DLD1 (cell line): ENCODE data around the gene DHX32.

Source experiments
- in situ Hi-C: cut with HindIII; loops from 2 replicates; pipeline ENCODE4 v1.10.0; 2017; ENCODE audit warnings: low sequenced_read_pairs

The DHX32 gene

DNA sequence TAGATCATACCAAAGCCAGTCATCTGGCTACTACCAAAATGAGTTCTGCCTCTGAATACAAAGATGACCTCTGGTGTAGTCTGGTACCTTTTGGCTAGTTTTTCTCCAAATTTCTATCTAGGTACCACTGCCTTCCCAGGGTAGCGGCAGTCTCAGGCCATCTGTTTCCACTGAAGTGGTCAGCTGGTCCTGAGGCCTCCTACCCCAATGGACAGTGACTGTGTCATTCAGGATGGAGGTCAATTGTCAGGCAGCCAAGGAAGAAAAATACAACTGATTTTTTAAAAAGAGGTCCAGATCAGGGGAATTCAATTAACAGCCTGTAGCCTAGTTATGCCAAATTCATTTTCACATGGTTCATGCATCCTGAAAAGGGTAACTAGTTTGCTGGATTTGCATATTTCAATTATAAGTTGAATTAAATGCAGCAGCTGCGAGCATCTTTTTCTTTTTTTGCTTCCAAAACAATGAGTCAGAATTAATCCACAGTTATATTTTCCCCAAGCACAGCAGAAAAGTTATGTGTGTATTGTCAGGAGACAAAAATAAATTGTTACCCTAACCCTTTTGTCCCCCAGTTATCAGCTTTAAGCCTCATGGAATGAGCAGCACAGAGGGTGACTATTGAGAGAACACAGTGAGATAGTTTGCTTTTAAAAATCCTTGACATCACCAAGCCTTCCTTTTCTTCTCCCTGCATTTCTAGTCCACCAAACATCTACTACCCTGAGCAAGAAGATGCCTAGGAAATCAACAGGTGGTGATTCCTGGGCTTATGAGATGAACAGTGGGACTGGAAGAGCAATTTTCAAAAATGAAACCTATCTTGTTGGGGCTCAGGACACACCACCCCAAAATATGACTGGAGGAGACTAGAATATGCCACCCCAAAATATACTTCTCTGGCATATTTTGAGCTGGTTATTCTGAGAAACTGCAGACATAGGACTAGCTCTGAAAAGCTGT, 30.0 kb downstream of the DHX32 start:
- in situ Hi-C loops = no loop called here

DNA sequence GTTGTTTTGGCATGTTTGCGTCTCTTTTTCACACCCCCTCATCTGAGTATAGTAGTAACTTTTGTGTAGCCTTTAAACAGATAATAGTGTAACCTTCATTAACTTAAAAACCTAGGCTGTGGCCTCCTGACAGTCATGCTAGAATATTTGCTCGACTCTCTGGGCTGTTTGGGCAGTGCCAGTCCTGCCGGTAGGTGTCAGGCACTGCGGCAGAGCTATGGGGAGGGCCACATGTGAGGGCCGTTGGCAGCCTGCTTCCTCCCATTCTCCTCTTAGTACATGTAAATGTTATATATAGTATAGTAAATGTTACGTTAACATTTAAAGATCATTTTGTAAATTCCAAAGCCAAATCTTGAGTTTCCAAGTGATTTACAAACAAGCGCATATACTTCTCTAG, 31.6 kb downstream of the DHX32 start:
- in situ Hi-C loops = no loop called here

DNA sequence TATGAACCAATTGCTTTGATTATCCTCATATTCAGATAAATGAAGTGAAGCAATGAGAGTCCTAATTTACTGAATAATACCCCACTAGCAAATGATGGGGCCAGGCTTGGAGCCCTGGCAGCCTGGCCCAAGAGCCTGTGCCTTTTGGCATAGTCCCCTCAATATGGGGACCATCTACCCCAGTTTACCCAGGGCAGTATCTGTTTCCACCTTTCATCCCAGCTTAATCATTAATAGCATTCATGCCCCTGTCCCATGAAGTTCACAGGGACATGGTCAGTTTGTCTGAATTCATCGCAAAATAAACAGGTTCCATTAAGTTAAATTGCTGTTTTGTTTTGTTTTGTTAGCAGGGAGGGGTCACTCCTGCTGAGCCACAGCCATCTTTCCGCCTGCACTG, 32.2 kb downstream of the DHX32 start:
- in situ Hi-C loops = no loop called here

DNA sequence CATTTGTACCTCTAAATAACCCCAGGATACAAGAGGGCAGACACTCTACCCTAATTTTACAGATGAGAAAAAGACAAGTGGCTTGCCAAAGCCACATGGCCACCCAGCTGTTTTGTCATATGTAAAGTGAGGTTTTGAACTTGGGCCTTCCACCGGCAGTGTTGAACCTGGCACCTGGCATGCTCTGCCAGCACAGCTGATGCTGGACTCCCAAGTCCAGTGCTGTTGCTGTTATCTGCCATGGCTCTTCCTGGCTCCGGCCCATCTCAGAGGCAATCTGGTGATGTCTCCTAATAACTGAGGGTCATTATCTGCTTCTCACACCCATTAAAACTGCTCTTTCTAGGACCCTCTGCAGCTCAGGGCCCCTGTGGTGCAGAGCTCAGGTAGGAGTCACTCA, 32.7 kb downstream of the DHX32 start:
- in situ Hi-C loops = no loop called here

DNA sequence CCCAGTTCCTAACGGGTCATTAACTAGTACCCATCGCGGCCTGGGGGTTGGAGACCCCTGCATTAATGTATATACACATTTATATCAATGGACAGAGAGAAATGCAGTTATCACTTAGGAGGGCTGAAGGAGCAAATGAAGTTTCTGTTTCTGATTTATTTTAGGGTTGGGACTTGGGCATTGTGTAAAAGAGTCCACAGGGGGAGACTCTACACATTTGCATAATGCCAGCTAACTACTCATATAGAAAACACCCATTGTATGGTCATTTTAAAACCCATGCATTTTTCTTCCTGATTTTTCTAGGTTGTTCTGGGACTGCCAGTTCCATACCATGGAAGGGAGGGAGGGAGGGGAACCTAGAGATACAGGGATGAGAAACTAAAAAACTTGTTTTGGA, 34.2 kb downstream of the DHX32 start:
- in situ Hi-C loops = no loop called here

DNA sequence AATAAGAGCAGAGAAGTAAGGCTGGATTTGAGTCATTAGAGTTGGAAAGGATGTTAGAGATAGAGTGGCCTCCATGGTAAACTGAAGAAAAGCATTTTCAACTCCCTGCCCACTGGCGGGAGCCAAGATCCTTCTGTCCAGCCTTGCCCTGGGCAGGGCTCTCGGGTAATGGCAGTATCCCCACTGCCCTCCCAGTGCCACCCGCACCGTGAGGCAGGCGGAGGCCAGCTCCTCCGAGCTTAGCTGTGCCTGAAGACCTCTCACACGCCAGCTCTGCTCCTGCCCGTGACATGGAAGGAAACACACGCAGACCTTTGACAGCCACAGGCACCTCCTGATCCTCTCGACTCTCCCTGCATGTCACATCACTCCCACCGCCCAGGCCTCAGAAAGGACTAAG, 35.5 kb downstream of the DHX32 start:
- in situ Hi-C loops = no loop called here

DNA sequence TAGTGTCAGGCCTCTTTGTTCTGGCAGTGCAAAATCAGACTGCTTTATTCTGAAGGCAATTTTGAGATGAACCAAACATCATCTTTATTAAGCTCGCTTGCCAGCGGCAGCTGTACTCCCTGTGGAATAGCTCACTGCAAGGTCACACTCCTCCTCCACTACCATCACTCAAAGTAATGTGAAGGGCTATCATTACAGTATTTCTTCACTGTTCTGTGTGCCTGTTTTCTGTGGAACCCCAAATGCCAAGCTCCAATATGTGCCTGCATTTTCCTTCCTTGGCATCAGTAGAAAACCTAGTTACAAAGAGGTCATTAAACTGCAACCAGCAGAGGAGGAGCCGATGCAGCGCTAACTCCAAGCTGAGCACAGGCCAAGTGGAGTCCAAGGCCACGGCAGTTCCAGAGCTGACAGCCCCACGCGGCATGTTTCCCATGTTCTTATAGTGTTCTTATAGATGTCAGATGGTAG, 36.3 kb downstream of the DHX32 start:
- in situ Hi-C loops = no loop called here

DNA sequence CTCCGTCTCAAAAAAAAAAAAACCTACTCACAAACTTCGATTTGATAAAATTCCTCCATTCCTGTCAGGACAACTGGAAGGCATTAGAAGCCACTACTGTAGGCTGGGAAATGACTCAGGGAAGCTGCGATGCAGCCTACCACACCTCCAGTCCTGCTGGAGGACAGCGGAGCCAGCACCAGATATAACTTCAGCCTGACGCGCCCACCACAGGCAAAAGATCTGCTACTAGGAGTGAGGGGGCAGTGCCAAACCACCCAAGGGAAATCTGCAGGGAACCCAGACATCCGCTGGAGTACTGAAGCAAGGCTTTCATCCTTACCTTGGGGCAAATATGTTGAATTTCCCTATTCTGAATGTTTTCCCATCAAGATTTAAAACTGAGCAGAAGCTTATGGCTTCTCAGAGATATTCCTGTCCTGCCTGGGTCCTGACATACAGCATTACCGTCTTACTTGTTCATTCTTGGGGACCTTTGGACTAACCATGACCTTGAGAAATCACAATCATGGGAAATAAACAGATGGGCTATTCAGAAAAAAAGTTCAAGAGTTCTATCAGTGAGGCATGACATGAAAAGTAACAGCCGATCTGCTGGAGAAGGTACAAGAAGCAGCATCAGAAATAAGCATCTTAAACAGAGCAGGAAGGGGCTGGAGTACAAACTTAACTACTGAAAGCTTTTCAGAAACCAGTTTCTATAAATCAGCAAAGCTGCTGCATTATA, 37.3 kb downstream of the DHX32 start:
- in situ Hi-C loops = no loop called here

DNA sequence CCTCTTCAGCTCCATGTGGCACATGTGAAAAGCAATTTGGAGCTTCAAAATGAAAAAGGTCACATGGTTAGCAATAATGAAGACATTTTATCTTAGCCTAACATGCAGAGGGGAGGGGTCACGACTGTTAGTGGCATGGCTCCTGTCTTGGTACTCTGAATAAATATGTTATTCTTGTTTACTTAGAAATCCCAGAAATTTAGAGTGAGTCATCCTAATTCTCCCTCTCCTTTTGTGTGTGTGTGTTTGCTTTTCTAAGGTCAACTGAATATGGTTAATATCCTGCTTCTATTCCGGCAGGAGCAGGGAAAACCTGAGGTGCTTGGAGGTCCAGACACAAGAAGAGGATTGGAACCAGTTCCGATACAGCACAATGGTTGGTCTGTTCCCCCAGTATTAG, 40.1 kb downstream of the DHX32 start:
- in situ Hi-C loops = no loop called here

DNA sequence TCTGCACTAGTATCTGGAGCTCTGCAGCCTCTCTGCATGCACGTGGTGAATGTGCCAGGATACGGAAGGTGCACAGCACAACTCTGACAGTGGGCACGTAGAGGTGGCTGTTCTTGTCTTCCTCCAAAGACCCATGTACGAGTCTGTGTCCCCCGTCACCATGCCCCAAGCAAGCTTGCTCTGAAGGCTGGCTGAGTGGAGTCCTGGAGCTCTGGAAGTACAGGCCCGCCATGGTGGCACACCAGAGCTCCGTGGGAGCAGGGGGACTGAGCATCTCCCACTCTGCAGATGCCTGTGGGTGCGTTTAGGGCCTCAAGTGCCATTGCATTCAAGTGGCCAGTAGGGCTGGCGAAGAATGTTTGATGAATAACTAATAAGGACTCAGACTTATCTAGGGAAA, 40.7 kb downstream of the DHX32 start:
- in situ Hi-C loops = no loop called here

DNA sequence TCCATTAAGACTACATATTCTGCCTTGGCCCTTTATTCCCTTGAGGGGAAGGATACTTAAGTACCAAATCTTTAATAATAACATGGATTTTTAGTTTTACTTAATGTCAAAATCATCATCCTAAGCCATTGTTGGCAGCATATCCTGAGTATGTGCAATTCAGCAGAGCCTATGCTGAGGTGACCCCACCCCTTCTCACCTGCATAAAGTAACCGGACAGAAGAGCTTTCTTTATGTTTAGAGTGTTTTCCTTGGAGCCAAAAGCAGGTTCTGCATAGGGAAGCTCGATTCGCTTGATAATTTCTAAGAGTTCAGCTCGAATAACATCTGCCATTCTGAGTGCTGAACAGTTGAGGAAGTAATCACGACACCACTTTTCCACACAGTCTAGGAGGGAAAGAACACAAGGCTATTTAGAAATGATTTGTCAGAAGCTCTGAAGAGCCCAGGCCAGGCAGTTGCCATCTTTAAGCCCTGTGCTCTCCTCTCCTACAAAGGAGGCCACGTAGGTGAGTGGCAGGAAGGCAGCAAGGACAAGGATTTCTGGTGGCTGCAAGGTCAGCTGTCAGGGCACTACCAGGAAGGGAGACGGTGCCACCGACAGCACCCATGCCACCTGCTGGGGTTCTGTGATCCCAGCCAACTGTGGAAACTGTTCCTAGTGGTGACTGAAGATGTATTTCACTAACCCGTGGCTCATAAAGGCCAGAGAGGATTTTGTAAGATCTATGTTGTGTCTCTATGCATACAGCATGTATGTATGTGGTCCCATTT, 42.1 kb downstream of the DHX32 start:
- in situ Hi-C loops = no loop called here

DNA sequence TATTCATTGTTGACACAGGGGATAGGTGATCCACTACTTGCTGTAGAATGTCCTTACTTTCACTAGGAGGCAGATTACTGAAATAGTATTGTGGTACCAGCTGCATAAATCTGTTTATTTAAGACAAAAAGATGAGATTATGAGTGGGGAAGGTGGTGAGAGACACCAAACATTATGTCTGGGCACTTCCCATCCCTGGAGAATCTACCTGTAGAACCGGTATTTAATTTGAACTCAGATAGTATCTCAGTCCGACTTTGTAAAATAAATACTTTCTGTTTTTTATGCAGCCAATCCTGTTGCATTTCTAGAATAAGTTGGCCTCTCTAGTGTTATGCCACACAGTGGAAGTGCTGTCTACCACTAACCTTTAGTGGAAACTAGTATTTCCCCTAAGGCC, 44.3 kb downstream of the DHX32 start:
- in situ Hi-C loops = no loop called here

DNA sequence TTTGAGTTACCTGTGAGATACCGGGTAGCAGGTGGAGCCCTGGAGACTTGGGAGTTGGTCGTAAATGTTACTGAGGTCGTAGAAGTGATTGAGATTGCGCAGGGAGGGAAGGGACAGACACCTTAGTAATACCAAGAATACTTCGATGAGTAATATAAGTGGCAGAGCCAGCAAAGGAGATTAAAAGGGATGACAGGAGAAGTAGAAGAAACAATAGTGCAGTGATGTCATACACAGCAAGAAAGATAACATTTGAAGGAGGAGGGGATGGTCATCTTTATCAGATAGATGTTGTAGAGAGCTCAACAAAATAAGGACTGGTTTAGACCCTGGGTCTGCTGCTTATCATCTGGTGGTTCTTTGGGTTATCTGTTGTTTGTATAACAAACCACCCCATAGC, 52.8 kb downstream of the DHX32 start:
- in situ Hi-C loops = no loop called here

DNA sequence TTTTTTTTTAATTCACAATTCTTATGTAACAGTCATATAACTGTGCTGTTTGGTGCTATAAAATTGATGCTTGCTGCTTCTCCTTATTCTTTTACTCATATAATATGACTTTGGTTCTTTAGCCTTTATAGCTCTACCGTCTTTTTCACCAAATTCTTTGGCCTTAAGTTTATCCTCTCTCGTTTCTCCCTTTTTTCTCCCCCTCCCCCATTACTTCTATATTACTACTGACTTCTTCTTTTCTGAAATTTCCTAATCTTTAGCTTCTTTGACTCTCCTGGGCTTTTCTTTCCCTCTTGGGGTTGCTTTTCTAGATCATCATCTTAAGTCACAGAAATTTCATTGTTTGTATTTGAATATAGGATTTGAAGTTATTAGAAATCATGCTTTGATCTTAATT, 54.0 kb downstream of the DHX32 start:
- in situ Hi-C loops = no loop called here

DNA sequence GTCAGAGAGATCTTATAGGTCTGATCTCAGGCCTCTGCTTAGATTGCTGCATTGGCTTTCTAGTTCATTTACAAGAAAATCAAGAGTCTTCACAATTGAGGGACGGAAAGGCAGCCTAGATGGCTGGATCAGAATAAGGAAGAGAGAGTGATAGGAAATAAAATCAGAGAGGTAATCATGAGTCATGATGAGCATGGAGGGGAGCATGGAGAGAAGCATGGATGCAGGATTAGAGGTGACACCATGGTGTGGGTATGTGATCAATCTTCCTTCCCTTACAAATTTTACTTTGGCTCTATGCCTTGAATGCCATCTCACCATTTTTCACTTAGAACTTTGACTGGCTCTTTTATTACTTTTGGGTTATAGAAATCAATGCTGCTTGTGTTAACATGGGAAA, 56.4 kb downstream of the DHX32 start:
- in situ Hi-C loops = no loop called here

DNA sequence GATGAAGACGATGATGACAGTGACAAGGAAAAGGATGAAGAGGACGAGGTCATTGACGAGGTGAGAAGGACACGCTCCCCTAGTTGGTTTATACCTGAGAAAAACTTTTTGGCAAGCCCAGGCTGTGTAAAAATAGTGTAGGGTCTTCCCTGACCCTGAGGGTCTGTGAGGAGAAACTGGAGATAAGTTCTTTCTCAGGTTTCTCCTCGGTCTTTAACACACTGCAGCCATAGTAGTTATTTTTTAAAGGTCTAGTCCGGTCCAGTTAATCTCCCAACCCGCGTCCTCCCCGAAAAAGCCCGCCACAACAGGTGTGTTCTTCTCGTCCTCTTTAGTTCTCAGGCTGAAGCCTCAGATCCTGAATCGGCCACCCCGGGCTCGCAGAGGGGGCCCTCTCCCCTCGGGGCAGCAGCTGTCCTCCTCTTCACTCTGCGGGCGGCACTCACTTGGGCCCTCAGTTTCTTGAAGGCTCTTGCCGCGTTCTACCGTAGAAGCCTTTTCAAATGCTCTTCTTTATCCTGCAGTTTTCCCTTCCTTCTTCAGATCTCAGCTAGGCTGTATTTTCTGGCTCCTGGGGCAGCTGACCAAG, 57.3 kb downstream of the DHX32 start:
- in situ Hi-C loops = no loop called here

DNA sequence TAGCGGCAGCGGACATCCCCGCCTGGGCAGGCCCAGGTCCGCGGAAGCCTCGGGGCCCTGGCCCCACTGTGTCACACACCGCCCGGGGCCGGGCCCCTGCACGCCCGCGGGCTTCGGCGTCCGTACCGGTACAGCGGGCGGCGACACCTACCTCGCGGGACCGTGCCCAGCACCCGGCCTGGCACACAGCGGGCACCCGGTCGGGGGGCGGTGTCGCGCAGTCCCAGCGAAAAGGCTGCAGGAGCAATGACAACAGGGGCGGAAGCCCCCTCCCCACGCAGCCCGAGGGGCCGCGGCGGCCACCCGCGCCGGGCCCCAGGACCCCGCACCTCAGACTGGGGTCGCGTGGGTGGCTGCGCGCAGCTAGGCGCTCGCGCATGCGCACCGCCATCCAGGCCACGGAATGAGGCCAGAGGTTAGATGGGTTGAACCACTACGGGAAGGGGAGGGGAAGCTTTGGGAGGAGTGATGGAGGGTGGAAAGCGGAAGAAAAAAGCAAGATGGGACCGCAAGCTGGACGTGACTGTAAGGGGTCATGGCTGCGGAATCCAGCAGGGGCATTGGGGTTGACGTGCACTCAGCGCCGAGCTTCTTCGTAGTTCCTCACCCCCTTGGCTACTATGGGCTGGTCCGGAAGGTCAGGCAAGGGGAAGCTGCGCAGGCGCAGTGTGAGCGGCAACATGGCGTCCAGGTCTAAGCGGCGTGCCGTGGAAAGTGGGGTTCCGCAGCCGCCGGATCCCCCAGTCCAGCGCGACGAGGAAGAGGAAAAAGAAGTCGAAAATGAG, 58.0 kb downstream of the DHX32 start, which contains the start of the genes BCCIP and UROS:
BCCIP (plus strand) TSS at position 669 of the 785 bp plus-strand sequence; CDS start at position 681, 12 bp downstream.
UROS (minus strand) TSS at position 381 of the 785 bp plus-strand sequence. CDS start 6,759 bp downstream, outside the sequence.
- in situ Hi-C loops = no loop called here

DNA sequence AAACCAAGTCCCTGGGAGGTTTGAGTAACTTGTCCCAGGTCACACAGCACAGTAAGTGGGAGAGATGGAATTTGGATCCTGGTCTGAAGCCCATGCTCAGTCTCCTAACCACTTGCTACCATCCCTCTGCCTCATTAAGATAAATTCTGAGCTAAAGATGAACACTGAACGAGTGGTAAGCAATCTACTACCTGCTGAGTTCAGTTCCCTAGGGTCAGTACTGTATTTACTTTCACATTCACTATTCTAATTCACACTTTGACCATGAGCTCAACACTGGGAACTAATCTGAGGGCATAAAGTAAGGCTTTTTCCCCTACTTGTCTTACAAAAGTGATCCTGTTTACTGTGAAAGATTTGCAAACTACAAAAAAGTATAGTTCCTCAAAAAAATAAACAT, 60.4 kb downstream of the DHX32 start:
- in situ Hi-C loops = no loop called here

DNA sequence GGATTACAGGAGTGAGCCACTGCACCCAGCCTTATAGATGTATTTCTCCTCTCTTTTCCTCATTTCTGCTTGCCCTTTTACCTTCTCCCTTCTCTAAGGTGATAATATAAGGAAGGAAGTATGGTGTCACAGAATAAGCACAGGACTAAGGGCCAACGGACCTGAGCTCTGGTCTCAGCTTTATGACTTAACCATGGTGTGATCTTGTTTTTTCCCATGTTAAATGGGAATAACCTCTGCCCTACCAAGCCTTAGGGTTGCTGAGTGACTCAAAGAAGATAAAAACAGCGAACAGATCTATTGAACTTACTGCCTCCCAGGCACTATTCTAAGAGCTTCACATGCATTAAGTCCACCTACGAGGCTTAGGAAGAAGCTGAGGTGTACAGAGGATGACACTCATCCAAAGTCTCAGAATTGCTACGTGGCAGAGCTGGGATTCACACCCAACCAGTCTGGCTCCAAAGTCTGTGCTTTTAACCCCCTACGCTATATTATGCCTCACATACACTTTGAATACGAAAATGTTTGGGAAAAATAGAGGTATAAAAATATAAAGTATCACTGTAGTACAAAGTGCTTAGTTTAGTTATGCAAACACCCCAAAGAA, 63.6 kb downstream of the DHX32 start:
- in situ Hi-C loops = no loop called here
